GM21717 (cell line): Measurements from ENCODE around the gene JAG2.
"Not testable (repeated sequence)": the region's sequence is repeated elsewhere in the genome, so short reads cannot be mapped to it uniquely, and the experiment has no call there.

Experiments
- ATAC-seq: cut with Tn5 transposase; IDR thresholded peaks from one replicate; pipeline ENCODE4 v1.9.1; 2021; ENCODE audit warnings: mild to moderate bottlenecking, moderate library complexity; ENCODE audit not compliant: unreplicated experiment

Gene JAG2

DNA sequence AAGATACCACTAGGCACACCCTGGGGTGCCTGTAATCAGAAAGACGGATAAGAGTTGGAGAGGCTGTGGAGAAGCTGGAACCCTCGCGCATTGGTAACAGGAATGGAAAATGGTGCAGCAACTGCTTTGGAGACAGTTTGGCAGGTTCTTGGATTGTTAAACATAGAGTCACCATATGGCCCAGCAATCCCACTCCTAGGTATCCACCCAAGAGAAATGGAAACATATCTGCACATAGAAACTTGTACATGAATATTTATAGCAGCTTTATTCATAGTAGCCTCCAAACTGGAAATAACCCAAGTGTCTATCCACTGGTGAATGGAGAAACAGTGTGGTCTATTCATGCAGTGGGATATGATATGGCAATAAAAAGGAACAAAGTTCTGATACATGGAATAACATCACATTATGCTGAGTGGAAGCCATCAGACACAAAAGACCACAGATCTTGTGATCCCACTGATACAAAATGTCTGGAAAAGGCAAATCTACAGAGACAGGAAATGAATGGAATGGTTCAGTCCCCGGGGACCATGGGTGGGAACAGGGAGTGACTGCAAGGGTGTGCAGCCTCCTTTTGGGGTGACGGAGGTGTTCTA lies 45.4 kb downstream of the JAG2 start:
- ATAC-seq: no peak

- no peak for ATAC-seq
Observed at GRCh38 chr14:105120056-105120455, 48.5 kb downstream of the JAG2 start.

DNA sequence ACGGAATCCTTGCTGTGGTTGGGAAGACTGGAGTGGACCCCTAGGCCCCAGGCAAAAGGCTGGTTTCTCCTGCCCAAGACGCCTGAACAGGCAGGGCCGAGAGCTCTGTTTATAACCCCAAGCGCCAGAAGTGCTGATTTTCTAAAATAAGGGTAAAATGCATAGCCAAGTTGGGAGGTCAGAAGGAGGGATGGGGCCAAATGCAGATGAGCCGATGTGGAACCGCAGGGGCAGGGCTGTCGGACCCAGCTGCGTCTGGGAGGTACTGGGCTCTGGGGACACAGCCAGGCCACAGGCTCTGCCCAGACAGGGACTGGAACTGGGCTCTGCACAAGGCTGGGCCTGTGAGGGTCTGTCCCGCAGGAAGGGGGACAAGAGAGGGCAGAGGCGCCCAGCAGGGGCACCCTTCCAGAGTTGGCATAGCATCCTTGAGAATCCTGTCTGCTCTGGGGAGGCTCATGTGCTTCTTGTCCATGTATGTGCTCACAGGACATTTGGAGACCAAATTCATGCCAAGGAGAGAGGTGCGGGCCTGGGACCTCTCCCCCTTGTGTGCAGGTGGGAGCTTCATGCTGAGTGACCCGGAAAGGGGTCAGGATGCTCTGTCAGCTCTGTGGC lies 49.1 kb downstream of the JAG2 start:
- ATAC-seq: no peak

DNA sequence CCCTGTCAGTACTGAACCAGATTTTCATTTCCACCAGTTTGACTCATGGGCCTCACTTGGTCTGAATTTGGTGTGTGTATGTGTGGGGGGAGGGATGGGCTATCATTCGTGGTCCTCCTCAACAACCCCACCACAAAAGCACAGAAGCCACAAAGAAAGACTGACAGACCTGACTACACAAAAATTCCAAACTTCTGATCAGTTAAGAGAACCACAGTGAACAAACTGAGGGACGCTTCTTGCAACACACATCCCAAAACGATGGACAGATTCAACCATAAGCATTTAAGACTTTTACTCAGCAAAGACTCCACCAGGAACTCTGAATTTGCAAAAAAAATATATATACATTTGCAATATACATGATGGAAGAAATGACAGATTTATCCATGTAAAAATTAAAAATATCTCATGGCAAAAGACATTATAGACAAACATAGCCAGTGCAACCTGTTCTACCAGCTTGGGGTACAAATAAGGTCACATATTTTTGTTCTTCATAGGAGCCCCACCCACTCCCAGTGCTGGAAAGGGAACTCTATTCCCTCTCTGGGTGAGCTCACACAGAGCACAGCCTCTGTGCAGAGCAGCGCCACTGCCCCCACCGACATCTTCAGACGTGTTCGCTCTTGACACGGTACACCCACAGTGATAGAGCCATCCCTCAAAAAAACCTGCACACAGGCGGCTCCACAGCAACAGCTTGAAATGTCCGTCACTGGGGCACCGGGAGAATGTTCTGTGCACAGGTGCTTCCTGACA lies 49.7 kb downstream of the JAG2 start:
- ATAC-seq: no peak

DNA sequence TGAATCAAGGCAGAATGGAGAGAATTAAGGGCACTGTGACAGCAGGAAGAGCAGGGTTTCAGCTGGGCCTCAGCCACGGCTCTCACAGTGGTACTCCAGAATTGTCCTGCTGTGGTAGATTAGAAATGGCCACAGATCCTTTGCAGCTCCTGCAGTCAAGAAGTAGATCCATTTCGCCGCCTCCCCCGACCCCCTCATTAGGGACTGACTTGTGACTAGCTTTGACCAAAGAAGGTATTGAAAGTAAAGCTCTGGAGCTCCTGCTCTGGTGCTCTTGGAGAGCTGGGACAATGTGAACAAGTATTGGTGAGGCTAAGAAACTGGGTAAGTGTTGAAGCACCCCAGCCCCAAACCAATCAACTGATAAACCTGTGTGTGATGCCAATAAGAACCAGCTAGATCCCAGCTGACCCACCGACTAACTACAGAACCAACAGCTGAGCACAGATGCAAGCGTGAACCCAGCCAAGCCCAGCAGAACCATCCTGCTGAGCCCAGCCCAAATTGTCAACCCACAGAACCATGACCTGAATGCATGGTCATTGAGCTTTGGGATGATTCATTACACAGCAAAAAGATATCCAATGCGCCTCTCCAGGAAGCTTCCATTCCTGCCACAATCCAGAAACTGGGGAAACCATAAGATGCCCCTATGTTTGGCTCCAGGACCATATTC lies 50.7 kb downstream of the JAG2 start:
- ATAC-seq: no peak

GRCh38 chr14:105117257-105117646 lies 51.3 kb downstream of the JAG2 start:
- no peak for ATAC-seq

GRCh38 chr14:105116451-105117256 lies 51.9 kb downstream of the JAG2 start:
- ATAC-seq: no peak

GRCh38 chr14:105109243-105109642 lies 59.3 kb downstream of the JAG2 start:
- not testable (repeated sequence) for ATAC-seq

GRCh38 chr14:105108516-105108864 lies 60.1 kb downstream of the JAG2 start:
- no peak for ATAC-seq

DNA sequence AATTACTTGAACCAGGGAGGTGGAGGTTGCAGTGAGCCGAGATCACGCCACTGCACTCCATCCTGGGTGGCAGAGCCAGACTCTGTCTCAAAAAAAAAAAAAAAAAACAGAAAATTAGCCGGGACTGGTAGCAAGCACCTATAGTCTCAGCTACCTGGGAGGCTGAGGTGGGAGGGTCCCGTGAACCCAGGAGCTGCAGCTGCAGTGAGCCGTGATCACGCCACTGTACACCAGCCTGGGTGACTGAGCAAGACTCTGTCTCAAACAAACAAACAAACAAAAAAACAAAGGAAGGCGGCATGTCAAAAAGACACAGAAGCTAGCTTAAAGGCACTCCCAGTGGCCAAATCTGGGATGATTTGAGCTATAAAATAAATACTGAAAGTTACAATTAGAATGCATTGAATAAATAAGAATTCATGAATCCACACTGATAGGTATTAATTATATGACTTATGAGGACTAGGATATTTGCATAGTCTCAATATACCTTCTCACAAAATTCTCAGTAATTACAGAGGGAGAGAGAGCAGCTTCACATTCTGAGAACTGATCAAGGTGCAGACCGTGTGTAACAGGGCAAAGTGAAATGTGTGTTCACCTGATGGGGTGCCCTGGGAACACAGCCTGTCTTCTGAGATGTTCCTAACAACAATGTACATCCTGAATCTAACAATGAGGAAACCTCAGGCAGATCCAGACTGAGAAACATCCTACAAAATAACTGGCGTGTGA lies 60.6 kb downstream of the JAG2 start:
- no peak for ATAC-seq

GRCh38 chr14:105107351-105107750 lies 61.2 kb downstream of the JAG2 start:
- no peak for ATAC-seq

GRCh38 chr14:105105158-105105557 lies 63.4 kb downstream of the JAG2 start:
- no peak for ATAC-seq

DNA sequence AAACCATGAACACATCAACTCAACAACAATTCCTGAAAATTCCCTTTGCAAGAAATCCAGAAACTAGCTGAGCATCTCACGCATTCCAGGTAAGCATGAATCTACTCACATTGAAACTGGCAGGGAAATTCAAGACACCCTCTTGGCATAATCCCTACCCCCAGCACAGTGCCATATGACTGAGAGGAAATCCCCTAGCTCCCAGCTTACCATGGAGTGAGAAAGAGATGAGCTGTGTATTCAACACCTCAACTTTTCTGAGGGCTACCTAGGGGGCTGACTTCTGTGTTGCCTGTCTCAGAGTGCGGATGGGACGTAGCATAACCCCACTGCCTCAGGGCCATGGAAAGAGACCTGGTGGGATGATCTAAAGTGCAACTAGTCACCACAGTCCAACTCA lies 65.7 kb downstream of the JAG2 start:
- no peak for ATAC-seq

- ATAC-seq: no peak
Observed at GRCh38 chr14:105102361-105102870, 66.2 kb downstream of the JAG2 start.

- ATAC-seq: no peak
Observed at GRCh38 chr14:105100910-105101309, 67.7 kb downstream of the JAG2 start.

GRCh38 chr14:105099778-105100177 lies 68.8 kb downstream of the JAG2 start:
- no peak for ATAC-seq

GRCh38 chr14:105098316-105098715 lies 70.3 kb downstream of the JAG2 start:
- ATAC-seq: no peak

DNA sequence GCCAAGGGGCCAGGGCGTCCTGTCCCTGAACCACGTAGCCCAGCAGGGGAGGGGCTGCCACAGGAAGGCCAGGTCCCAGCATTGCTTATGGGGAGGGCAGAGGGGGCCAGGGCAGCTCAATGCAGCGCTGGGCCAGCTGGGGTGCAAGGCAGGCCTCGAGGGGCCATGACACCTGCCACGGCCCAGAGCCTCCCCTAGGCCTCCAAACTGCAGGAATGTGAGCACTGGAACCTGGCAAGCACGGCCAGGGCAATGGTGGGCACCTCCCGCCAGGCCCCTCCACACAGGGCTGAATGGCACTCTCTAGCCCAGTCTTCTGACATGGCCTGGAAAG lies 70.8 kb downstream of the JAG2 start:
- ATAC-seq: no peak

DNA sequence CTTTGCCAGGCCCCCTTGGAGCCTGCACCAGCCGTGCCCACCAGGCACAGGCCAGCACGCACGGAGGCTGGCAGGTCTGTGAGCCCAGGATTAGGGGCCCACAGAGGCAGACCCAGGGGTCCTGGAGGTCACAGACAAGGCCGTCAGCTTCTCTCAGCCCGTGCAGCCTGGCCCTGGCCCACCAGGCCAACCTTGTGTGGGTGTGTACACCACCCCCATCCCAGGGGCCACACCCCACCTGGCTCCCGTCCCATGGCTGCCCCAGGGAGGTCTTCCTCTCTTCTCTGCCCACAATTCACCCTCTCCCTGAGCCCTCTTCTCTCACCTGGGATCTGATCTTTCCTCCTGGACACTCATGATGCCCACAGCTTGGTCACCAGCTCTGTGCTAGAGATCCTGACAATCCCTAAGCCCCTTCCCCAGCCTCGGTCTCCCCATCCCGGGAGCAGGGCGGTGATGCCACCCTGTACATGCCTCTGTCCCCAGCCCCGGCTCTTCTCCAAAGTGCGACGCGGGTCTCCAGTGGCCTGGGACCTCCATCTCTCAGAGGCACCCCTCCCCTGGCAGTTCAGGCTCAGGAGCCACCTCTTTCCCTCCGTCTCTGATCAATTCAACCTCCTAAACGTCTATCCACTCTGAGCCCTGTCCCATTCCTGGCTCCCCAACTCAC lies 72.2 kb downstream of the JAG2 start:
- no peak for ATAC-seq
